B cell (primary cell): ENCODE measurements around the gene PPFIA2. TPM values are rescaled to one million over a fixed set of nuclear protein-coding genes. Genes with fewer than 3 reads are reported as not detected.

ENCODE experiments used
- ATAC-seq: fragments of 200-7000 bp; cut with Tn5 transposase; one replicate; pipeline ENCODE4 v1.10.0; 2021; ENCODE audit warnings: low read depth, mild to moderate bottlenecking, moderate number of reproducible peaks, moderate library complexity
- CTCF ChIA-PET: fragments of 350-600 bp; sonication (Branson Sonifier 250); formaldehyde crosslinking; loops from one replicate; lab custom pipeline; 2021; ENCODE audit warnings: antibody characterized with exemption, inconsistent platforms; lab: Charles Lee
- POLR2A ChIA-PET: fragments of 350-600 bp; sonication (Branson Sonifier 250); formaldehyde crosslinking; loops from one replicate; lab custom pipeline; 2021; ENCODE audit warnings: antibody characterized with exemption; lab: Charles Lee
- DNase-seq: peaks from one replicate; pipeline ENCODE4 v3.0.0; 2013
- H2AFZ ChIP-seq: 2 replicates; pipeline ENCODE4 v1.6.1; 2012; ENCODE audit warnings: mild to moderate bottlenecking, low read depth, low read length; ENCODE audit not compliant: insufficient read depth, poor library complexity, severe bottlenecking
- H3K27ac ChIP-seq, 2 donors: 1 replicate in 1 of 2; 2 replicates in 1 of 2; pipeline ENCODE4 v1.5.1; 2012 to 2013; ENCODE audit warnings: low read length in 2 of 2, mild to moderate bottlenecking in 2 of 2, moderate library complexity in 1 of 2
- H3K27me3 ChIP-seq, 4 experiments: fragments of 200-600 bp in 1 of 4; sonication (generic) in 1 of 4; replicated peaks in 1 of 4; 1 replicate in 2 of 4; 2 replicates in 2 of 4; pipeline versions ENCODE4 v1.6.1 to v1.7.0; 2013 to 2016; ENCODE audit warnings: low read length in 3 of 4, mild to moderate bottlenecking in 2 of 4, mixed read lengths in 1 of 4, moderate library complexity in 1 of 4; ENCODE audit not compliant: insufficient read depth in 4 of 4, control insufficient read depth in 3 of 4; ENCODE audit errors: control extremely low read depth in 1 of 4
- H3K36me3 ChIP-seq, 2 experiments: replicated peaks in 1 of 2; 1 replicate in 1 of 2; 2 replicates in 1 of 2; pipeline versions ENCODE4 v1.6.1 to v1.7.1; 2013; ENCODE audit warnings: low read length in 1 of 2; ENCODE audit not compliant: insufficient read depth in 2 of 2, control insufficient read depth in 1 of 2; ENCODE audit errors: control extremely low read depth in 1 of 2, extremely low read depth in 1 of 2
- H3K4me1 ChIP-seq, 2 donors: fragments of 200-600 bp in 1 of 2; sonication (generic) in 1 of 2; 1 replicate in 1 of 2; 2 replicates in 1 of 2; pipeline versions ENCODE4 v1.5.1 to v1.6.1; 2013 to 2017; ENCODE audit warnings: low read length in 2 of 2; ENCODE audit not compliant: control insufficient read depth in 2 of 2, insufficient read depth in 2 of 2
- H3K4me2 ChIP-seq: replicated peaks from 2 replicates; pipeline ENCODE3; 2012; ENCODE audit warnings: mild to moderate bottlenecking, low read depth, low read length; ENCODE audit not compliant: poor library complexity, severe bottlenecking
- H3K4me3 ChIP-seq, 5 experiments: fragments of 200-600 bp in 1 of 5; sonication (generic) in 1 of 5; 1 replicate in 3 of 5; 2 replicates in 2 of 5; pipeline versions ENCODE4 v1.5.1 to v1.7.0; 2011 to 2016; ENCODE audit warnings: low read length in 4 of 5, mild to moderate bottlenecking in 4 of 5, low read depth in 2 of 5, control low read depth in 1 of 5, moderate library complexity in 1 of 5; ENCODE audit not compliant: insufficient read depth in 1 of 5; ENCODE audit errors: control extremely low read depth in 1 of 5, extremely low read depth in 1 of 5
- H3K79me2 ChIP-seq: fragments of 200-600 bp; sonication (generic); one replicate; pipeline ENCODE4 v1.6.0; 2016; ENCODE audit warnings: low read length; ENCODE audit not compliant: control insufficient read depth, insufficient read depth
- H3K9ac ChIP-seq: fragments of 200-600 bp; sonication (generic); 2 replicates; pipeline ENCODE4 v1.6.1; 2017; ENCODE audit warnings: mild to moderate bottlenecking, low read length, moderate library complexity
- H3K9me3 ChIP-seq, 3 donors: one replicate each; pipeline versions ENCODE4 v1.6.1 to v1.7.1; 2013; ENCODE audit warnings: low read length in 2 of 3; ENCODE audit not compliant: control insufficient read depth in 2 of 3, insufficient read depth in 1 of 3; ENCODE audit errors: control extremely low read depth in 1 of 3
- H4K20me1 ChIP-seq: 2 replicates; pipeline ENCODE4 v1.6.0; 2012; ENCODE audit warnings: mild to moderate bottlenecking, low read length; ENCODE audit not compliant: insufficient read depth, control insufficient read depth, poor library complexity, severe bottlenecking
- H3K27ac Mint-ChIP-seq: one replicate; pipeline ENCODE4 v1.8.0; 2021; ENCODE audit warnings: mixed read lengths
- H3K27me3 Mint-ChIP-seq: one replicate; pipeline ENCODE4 v1.8.0; 2021; ENCODE audit warnings: mixed read lengths
- H3K4me1 Mint-ChIP-seq: one replicate; pipeline ENCODE4 v1.8.0; 2021; ENCODE audit warnings: mixed read lengths
- H3K4me3 Mint-ChIP-seq: one replicate; pipeline ENCODE4 v1.8.0; 2021; ENCODE audit warnings: mixed read lengths
- H3K9me3 Mint-ChIP-seq: one replicate; pipeline ENCODE4 v1.8.0; 2022; ENCODE audit warnings: mixed read lengths; ENCODE audit not compliant: insufficient read depth
- EZH2 ChIP-seq: IDR thresholded peaks from 2 replicates; pipeline ENCODE4 v1.6.1; 2012; ENCODE audit warnings: borderline replicate concordance, low read depth, mild to moderate bottlenecking, moderate library complexity, low read length; ENCODE audit not compliant: insufficient read depth, poor library complexity, severe bottlenecking
- WGBS: methylation state at CpG from one replicate; pipeline ENCODE4 v1.1.5; 2013; ENCODE audit warnings: missing lambda C conversion rate; ENCODE audit not compliant: insufficient coverage; 5-methylcytosine and 5-hydroxymethylcytosine counted together
- intact Hi-C: fragments of 100-400 bp; cut with micrococcal nuclease; formaldehyde crosslinking; loops from one replicate; pipeline ENCODE4 v1.10.0; 2022
- polyA plus RNA-seq: library from polyadenylated mRNA; depleted of rRNA; stranded (reverse); fragments of >200 nt; gene quantifications from 2 replicates; pipeline ENCODE4 v1.2.3, GENCODE V29; 2012
- total RNA-seq, 2 donors: library from RNA; stranded (reverse); fragments of 120-200 nt in 1 of 2; gene quantifications; 1 replicate in 1 of 2; 2 replicates in 1 of 2; pipeline versions ENCODE4 v1.2.3 to v1.2.4, GENCODE V29; 2013 to 2022
- TF ChIP-seq, protein P1 (sequence below): fragments of 200-600 bp; IDR thresholded peaks from one replicate; pipeline ENCODE4 v1.8.0; 2022; ENCODE audit warnings: antibody characterized with exemption, mild to moderate bottlenecking

Gene PPFIA2
- total and polyA plus RNA-seq, 2 donors (not counting 1 experiment from before 2014, with no cell fraction given) = not detected

GRCh38 chr12:81472934-81473333, 286.2 kb downstream of the PPFIA2 start:
- Mint-ChIP-seq H3K9me3 (peaks cover 2% of the 10 kb centered on the region), H3K4me3 (no peak overlapping the region), H3K27ac (no peak overlapping the region), H3K27me3 (no peaks in the 10 kb centered on the region), H3K4me1 (no peaks in the 10 kb centered on the region)
- H3K79me2 ChIP-seq = no peaks in the 10 kb centered on the region
- 80% methylated on average over 5 of the region's 5 CpGs for WGBS
- H3K27ac ChIP-seq = no peak overlapping the region
- H3K36me3 ChIP-seq = no peaks in the 10 kb centered on the region
- ChIA-PET CTCF (no interaction called here), POLR2A (no interaction called here)
- H3K4me2 ChIP-seq = no peak overlapping the region
- DNase-seq (no peak), ATAC-seq (no peak)
- H3K9me3 ChIP-seq = peaks cover 0 to 6% (median 0%) of the 10 kb centered on the region in 3 donors
- intact Hi-C loops = no loop called here
- no peak overlapping the region for H3K4me3 ChIP-seq
- H3K9ac ChIP-seq = no peak overlapping the region
- H3K4me1 ChIP-seq = no peaks in the 10 kb centered on the region
- H3K27me3 ChIP-seq = no peaks in the 10 kb centered on the region
- TF ChIP-seq, protein P1, sequence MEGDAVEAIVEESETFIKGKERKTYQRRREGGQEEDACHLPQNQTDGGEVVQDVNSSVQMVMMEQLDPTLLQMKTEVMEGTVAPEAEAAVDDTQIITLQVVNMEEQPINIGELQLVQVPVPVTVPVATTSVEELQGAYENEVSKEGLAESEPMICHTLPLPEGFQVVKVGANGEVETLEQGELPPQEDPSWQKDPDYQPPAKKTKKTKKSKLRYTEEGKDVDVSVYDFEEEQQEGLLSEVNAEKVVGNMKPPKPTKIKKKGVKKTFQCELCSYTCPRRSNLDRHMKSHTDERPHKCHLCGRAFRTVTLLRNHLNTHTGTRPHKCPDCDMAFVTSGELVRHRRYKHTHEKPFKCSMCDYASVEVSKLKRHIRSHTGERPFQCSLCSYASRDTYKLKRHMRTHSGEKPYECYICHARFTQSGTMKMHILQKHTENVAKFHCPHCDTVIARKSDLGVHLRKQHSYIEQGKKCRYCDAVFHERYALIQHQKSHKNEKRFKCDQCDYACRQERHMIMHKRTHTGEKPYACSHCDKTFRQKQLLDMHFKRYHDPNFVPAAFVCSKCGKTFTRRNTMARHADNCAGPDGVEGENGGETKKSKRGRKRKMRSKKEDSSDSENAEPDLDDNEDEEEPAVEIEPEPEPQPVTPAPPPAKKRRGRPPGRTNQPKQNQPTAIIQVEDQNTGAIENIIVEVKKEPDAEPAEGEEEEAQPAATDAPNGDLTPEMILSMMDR = no peak
- TF ChIP-seq EZH2 = no peak
- H2AFZ ChIP-seq = no peak overlapping the region
- no peaks in the 10 kb centered on the region for H4K20me1 ChIP-seq

DNA sequence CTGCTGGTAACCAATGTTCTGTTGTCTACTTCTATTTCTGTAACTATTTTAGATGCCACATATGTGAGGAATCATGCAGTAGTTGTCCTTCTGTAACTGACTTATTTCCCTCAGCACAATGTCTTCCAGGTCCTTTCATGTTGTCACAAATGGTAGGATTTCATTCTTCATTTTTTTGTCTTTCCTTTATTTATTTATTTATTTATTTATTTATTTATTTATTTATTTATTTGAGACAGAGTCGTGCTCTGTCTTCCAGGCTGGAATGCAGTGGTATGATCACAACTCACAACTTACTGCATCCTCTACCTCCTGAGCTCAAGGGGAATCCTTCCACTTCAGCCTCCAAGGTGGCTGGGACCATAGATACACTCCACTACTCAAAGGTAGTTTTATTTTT, 288.2 kb downstream of the PPFIA2 start:
- H3K79me2 ChIP-seq = no peaks in the 10 kb centered on the region
- POLR2A ChIA-PET = no interaction called here
- no peaks in the 10 kb centered on the region for H4K20me1 ChIP-seq
- no peak overlapping the region for H3K9ac ChIP-seq
- peaks cover 0 to 6% (median 0%) of the 10 kb centered on the region in 3 donors for H3K9me3 ChIP-seq
- no CpG with 5 or more reads among the region's 1 CpG for WGBS
- no peaks in the 10 kb centered on the region for H3K27me3 ChIP-seq
- Mint-ChIP-seq H3K9me3 (no peaks in the 10 kb centered on the region), H3K4me1 (no peaks in the 10 kb centered on the region), H3K27ac (no peak overlapping the region), H3K4me3 (no peak overlapping the region), H3K27me3 (no peaks in the 10 kb centered on the region)
- CTCF ChIA-PET = no interaction called here
- H3K36me3 ChIP-seq = no peaks in the 10 kb centered on the region
- no peak overlapping the region for H2AFZ ChIP-seq
- no peak for TF ChIP-seq EZH2
- TF ChIP-seq, protein P1 = no peak
- no peak overlapping the region for H3K27ac ChIP-seq
- H3K4me2 ChIP-seq = no peak overlapping the region
- intact Hi-C loops = no loop called here
- DNase-seq (no peak), ATAC-seq (no peak)
- H3K4me3 ChIP-seq = no peak overlapping the region
- no peaks in the 10 kb centered on the region for H3K4me1 ChIP-seq
